ENCODE results near the gene EPS15. TPM values are rescaled to one million over a fixed set of nuclear protein-coding genes. Genes with fewer than 3 reads are reported as not detected.

The EPS15 gene
- total and polyA plus RNA-seq, 12 donors, result 12.4 to 81.4 (median 63.0) TPM

GRCh38 chr1:51551848-51552296 lies 32.8 kb upstream of the EPS15 start:
- Histone ChIP-seq H3K27me3 (no peaks in the 10 kb centered on the region), H3K9me3 (no peaks in the 10 kb centered on the region), H3K27ac (peak overlapping the region in 1 of 10 donors; percentile 84), H3K36me3 (no peaks in the 10 kb centered on the region), H3K4me3 (no peak overlapping the region), H3K4me1 (peaks cover 0 to 30% (median 0%) of the 10 kb centered on the region in 9 donors)
- TF ChIP-seq, protein P1, sequence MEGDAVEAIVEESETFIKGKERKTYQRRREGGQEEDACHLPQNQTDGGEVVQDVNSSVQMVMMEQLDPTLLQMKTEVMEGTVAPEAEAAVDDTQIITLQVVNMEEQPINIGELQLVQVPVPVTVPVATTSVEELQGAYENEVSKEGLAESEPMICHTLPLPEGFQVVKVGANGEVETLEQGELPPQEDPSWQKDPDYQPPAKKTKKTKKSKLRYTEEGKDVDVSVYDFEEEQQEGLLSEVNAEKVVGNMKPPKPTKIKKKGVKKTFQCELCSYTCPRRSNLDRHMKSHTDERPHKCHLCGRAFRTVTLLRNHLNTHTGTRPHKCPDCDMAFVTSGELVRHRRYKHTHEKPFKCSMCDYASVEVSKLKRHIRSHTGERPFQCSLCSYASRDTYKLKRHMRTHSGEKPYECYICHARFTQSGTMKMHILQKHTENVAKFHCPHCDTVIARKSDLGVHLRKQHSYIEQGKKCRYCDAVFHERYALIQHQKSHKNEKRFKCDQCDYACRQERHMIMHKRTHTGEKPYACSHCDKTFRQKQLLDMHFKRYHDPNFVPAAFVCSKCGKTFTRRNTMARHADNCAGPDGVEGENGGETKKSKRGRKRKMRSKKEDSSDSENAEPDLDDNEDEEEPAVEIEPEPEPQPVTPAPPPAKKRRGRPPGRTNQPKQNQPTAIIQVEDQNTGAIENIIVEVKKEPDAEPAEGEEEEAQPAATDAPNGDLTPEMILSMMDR (IDR thresholded peaks at IDR 0.05), result no peak
- DNase-seq (no peak), ATAC-seq (no peak)
- intact Hi-C loops (cut with DNase I), result no loop called here
- WGBS, 2 donors, result 87 to 91% methylated on average over 5 of the region's 5 CpGs

GRCh38 chr1:51551081-51551480 lies 32.0 kb upstream of the EPS15 start:
- Histone ChIP-seq H3K9me3 (no peaks in the 10 kb centered on the region), H3K36me3 (no peaks in the 10 kb centered on the region), H3K4me1 (peaks cover 0 to 30% (median 0%) of the 10 kb centered on the region in 9 donors), H3K4me3 (no peak overlapping the region), H3K27me3 (no peaks in the 10 kb centered on the region), H3K27ac (peak overlapping the region in 3 of 10 donors; percentile 23 to 84 (median 35))
- TF ChIP-seq, protein P1 (IDR thresholded peaks at IDR 0.05), result no peak
- 77% methylated on average over 2 of the region's 2 CpGs for WGBS, 2 donors
- DNase-seq (no peak), ATAC-seq (peak in 1 of 8 donors; percentile 33)
- intact Hi-C loops (cut with DNase I), result no loop called here

DNA sequence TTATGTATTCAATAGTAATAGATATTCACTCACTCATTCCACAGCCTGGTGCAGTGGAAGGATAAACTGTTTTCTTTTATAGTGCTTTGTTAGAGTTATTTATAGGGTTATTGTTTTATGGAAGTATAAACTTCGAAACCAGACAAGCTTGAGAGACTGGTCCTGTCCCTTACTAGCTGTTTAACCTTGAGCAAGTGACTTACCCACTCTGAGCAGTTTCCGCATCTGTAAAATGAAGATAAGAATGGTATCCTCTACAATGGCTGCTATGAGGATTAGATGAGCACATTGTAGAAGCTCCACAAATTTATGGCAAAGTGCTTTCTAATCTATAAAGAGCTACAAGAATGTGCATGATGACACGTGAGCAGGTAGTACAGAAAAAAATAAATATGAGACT lies 30.8 kb upstream of the EPS15 start:
- Histone ChIP-seq H3K9me3 (no peaks in the 10 kb centered on the region), H3K4me1 (peaks cover 0 to 30% (median 0%) of the 10 kb centered on the region in 9 donors), H3K27me3 (no peaks in the 10 kb centered on the region), H3K27ac (peak overlapping the region in 1 of 10 donors; percentile 84), H3K36me3 (no peaks in the 10 kb centered on the region), H3K4me3 (no peak overlapping the region)
- TF ChIP-seq, protein P1 (IDR thresholded peaks at IDR 0.05), result no peak
- 90 to 96% methylated on average over 3 of the region's 3 CpGs for WGBS, 2 donors
- ATAC-seq (no peak), DNase-seq (no peak)
- intact Hi-C loops (cut with DNase I), result no loop called here

GRCh38 chr1:51549016-51549619 lies 30.1 kb upstream of the EPS15 start:
- ATAC-seq (peak in 6 of 8 donors; percentile 66 to 77 (median 70)), DNase-seq (no peak)
- intact Hi-C loops (cut with DNase I), result no loop called here
- H3K4me3 ChIP-seq, result no peak overlapping the region
- 78 to 80% methylated on average over 3 of the region's 3 CpGs for WGBS, 2 donors
- no peaks in the 10 kb centered on the region for H3K27me3 ChIP-seq
- no peaks in the 10 kb centered on the region for H3K9me3 ChIP-seq
- H3K36me3 ChIP-seq, result no peaks in the 10 kb centered on the region
- TF ChIP-seq, protein P1 (IDR thresholded peaks at IDR 0.05), result no peak
- H3K4me1 ChIP-seq, result peaks cover 0 to 30% (median 0%) of the 10 kb centered on the region in 9 donors
- H3K27ac ChIP-seq, result peak overlapping the region in 2 of 10 donors; percentile 24 to 84

Measured in heart right ventricle (tissue), 16 donors.